Measurements from ENCODE around the gene FAM168B. TPM values are rescaled to one million over a fixed set of nuclear protein-coding genes. Genes with fewer than 3 reads are reported as not detected.
"Not testable (repeated sequence)": the region's sequence is repeated elsewhere in the genome, so short reads cannot be mapped to it uniquely, and the experiment has no call there.

FAM168B gene
- total RNA-seq, 2 donors from 2014 or later = 61.5 to 69.9 TPM

DNA sequence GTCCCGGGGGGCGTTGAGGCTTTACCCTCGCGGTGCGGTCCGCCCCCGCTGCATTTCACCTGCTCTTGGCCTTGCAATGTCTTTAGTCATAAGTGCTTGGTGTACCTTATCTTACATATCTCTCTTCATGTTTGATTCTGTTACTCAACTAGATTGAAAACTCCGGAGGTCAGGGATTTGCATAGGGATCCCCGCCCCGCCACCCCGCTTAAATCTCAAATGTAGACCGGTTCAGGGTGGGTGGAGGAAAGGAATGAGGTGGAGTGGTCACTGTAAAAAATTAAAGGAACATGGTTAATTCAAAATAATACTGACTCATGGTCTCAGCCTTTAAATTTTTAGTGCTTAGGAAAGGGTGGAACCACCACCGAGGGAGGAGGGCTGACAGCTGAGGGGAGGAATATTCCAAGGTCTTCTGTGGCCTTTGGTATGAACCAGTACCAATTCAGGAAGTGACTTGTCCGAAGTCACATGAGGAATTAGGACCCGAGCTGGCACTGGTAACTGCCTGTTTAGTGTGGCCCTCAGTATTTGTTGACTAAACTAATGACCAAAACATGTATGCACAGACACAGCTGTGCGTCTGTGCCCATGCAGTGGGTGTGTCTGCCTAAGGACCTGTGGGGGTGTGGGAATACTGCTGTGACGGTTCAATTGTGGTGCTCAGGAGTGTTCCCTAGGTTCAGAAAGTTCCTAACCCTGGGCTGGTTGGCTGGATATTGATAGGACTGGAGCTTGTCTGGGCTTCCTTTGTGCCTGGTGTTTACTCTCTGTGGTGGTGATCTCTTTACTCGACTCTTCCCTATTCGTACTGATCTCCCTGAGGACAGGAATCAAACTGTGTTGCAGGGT lies 12.9 kb upstream of the FAM168B start:
- H3K9me3 Mint-ChIP-seq = no peaks in the 10 kb centered on the region
- peak; percentile 1 to 60 for ATAC-seq
- no peak for DNase-seq (ENCODE audit: low spot score in 2 of 2)
- peaks cover 9 to 10% of the 10 kb centered on the region in 2 donors for H3K36me3 Mint-ChIP-seq
- H3K27ac Mint-ChIP-seq = peak overlapping the region; percentile 97 to 99

DNA sequence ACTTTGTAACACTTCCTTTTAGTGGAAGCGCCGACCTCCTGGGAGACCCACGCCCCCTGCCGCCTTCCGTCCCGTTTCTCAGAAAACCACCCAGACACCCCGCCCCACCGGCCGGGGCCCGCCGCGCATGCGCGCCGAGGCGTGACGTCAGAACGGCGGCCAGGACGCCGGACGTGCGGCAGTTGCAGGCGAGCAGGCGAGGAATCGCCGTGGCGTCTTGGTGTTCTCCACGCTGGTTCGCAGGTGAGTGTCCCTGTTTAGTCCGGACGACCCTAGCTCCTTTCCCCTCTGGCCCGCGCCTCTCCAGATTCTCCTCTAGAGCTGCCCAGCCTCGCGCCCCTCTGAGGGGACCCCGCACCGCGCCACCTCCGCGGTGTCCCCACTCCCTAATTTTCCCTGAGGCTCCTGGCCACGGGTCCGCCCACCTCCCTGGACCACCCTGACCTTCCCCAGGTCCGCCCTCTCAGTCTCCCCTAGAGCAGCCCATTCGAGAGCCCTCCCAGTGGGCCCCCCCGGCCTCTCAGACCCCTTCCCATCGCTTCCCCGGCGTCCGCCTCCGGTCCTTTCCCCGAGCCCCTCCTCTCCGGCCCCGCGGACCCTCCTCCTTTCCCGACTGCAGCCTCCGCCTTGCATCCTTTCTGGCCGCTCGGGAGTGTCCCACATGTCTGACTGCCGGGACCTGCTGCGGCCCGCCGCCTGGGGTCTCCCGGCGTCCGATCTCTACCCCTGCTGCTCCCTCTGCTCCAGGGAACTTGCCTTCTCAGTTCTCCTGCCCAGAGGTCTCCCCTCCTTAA lies 12.1 kb upstream of the FAM168B start, which contains the start of gene PLEKHB2:
Gene PLEKHB2 (plus strand): TSS at position 181 of the 794 bp plus-strand sequence. CDS start 15,606 bp downstream, outside the sequence.
- DNase-seq (ENCODE audit: low spot score in 2 of 2) = peak; percentile 94 to 98
- peaks cover 9 to 10% of the 10 kb centered on the region in 2 donors for H3K36me3 Mint-ChIP-seq
- H3K9me3 Mint-ChIP-seq = no peaks in the 10 kb centered on the region
- peak; percentile 63 to 83 for ATAC-seq
- H3K27ac Mint-ChIP-seq = peak within 1 kb of the TSS; percentile 97 to 99

DNA sequence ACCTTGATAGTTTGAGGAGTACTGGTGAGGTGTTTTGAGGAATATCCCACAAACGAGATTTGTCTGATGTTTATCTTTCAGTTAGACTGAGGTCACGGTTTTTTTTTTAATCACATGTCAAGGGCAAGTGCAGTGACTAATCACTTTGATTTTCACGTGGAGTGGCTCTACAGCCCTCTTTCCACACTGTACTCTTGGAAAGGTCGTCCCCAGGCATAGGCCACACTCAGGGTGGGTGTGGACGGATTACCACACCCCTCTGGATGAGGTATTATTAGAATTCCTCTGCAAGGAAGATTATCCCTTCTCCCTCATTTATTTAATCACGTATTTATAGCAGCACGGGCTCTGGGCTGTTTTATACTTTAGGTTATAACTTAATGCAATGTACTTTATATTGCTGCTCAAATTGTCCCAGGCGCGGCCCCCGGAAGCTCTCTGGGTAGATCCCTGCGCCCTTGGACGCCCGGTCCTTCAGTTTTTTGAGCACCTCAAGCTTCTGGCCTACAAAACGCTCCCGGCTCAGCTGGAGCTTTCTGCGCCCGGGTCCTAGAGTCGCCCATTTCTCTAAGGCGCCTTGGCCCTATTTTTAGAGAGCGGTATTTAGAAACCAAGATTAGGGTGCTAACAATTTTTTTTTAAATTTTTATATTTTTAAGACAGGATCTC lies 11.4 kb upstream of the FAM168B start:
- ATAC-seq (peak; percentile 82 to 87), DNase-seq (ENCODE audit: low spot score in 2 of 2) (peak; percentile 43 to 62)
- H3K36me3 Mint-ChIP-seq = peaks cover 9 to 10% of the 10 kb centered on the region in 2 donors
- peak overlapping the region; percentile 97 to 99 for H3K27ac Mint-ChIP-seq
- no peaks in the 10 kb centered on the region for H3K9me3 Mint-ChIP-seq

DNA sequence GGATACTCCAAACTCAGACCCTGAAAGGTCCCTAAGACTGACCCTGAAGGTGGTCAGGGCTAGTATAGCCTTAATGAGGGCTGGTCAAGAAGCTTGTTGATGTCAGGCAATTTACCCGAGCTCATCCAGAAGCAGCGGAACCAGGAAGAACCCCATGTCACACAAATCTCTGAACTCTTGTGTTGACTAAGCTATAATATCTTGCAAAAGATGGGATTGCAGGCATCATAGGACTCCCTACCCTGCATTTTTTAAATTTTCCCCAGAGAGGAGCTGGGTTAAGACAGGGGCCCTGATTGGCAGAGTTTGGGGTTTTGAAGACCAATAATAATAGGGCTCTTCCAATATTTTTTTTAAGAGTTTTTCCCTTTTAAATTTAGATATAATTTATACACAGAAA lies 9.9 kb upstream of the FAM168B start:
- DNase-seq (ENCODE audit: low spot score in 2 of 2) (no peak), ATAC-seq (no peak)
- Mint-ChIP-seq H3K36me3 (peaks cover 9 to 10% of the 10 kb centered on the region in 2 donors), H3K27ac (no peak overlapping the region), H3K9me3 (no peaks in the 10 kb centered on the region)

DNA sequence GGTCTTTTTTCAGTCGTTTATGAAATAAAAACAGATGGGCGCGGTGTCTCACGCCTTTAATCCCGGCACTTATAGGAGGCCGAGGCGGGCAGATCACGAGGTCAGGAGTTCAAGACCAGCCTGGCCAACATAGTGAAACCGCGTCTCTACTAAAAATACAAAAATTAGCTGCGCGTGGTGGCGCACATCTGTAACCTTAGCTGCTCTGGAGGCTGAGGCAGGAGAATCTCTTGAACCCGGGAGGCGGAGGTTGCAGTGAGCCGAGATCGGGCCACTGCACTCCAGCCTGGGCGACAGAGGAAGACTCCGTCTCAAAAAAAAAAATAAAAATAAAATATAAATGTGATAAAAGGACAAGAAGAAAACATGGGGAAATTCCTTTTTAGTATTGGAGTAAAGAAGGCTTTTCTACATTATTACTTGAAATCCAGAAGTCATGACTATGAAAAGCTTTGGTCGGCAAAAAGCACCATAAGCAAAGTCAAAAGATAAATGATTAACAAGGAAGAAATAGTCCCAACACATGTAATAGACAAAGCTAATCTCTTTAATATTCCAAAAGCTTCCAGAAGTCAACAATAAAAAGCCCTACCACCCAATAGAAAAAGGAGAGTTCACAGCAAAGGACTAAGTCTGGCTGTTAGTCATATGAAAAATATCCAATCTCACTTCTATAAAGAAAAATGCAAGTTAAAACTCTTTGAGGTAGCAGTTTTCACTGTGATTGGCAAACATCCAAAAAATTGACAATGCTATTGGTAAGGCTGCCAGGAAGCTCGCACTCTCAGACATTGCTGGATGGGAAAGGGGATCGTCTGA lies 1.4 kb upstream of the FAM168B start:
- DNase-seq (ENCODE audit: low spot score in 2 of 2) (no peak), ATAC-seq (no peak)
- H3K9me3 Mint-ChIP-seq = no peaks in the 10 kb centered on the region
- H3K36me3 Mint-ChIP-seq = peaks cover 0 to 5% of the 10 kb centered on the region in 2 donors
- H3K27ac Mint-ChIP-seq = peak overlapping the region in 1 of 2 donors; percentile 95

DNA sequence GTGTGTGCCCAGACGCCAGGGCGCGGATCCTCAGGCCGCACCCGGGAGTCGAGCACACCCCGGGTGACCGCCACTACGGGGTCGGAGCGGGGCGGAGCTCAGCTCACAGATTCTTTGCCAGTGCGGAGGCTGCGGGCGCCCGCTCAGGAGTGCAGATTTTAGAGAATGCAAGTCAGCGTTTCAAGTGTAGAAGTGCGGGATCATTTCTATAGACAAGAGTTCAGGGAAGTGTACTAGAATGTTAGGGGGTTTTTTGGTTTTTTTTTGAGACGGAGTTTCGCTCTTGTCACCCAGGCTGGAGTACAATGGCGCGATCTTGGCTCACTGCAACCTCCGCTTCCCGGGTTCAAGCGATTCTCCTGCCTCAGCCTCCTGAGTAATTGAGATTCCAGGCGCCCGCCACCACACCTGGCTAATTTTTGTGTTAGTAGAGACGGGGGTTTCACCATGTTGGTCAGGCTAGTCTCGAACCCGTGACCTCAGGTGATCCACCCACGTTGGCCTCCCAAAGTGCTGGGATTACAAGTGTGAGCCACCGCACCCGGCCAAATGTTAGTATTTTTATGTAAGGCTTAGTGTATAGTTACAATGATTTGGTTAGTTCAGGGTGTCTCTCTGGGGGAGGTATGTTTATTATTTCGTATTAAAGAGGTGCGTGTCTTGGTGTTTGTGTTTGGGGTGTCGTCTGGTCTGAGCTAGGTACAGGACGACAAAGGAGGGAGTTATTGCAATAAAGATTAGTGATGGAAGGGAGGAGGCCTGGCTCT lies 619 bp upstream of the FAM168B start:
- H3K36me3 Mint-ChIP-seq = peaks cover 0 to 11% of the 10 kb centered on the region in 2 donors
- ATAC-seq = peak; percentile 74 to 82
- no peak for DNase-seq (ENCODE audit: low spot score in 2 of 2)
- H3K9me3 Mint-ChIP-seq = no peaks in the 10 kb centered on the region
- H3K27ac Mint-ChIP-seq = peak overlapping the region; percentile 95 to 98

DNA sequence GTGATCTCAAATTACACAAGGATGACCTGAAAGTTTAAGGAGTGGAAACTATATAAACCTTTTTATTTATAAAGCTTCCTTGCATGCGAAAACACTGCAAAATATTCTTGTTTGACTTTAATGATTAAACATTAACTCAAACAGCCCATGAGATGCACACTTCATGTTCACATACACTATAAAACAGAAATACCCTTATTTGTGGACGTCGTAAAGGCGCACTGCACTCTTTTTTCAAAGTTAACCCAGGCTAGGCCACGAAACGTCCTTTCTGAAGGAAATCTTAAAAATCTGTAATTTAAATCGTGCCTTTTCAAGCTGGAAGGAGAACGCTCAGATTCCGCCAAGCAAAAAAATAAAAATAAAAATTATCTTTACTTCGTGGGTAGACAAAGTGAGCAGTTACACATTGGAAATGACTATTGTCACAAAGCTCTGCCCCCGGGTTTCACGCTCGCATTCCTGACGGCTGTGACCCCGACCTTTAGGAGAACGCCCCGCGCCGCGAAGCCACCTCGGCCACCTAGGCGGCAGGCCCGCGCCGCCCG lies 728 bp downstream of the FAM168B start:
- no peak for DNase-seq (ENCODE audit: low spot score in 2 of 2)

DNA sequence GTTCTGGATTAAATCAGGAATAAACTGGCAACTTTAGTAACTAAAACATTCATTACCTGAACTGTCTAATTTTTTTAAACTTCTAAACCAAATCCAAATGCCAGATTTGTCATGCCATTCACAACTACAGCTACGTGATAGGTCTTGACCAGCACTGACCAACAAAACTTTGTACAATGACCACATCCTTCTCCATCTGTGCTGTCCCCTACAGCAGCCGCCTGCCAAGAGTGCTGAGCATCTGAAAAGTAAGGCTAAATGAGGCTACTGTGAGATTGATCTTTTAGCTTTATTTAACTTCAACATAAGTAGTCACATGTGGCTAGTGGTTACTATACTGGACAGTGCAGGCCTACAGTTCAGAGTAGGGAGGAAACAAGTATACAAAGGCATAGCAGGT lies 7.6 kb downstream of the FAM168B start:
- DNase-seq (ENCODE audit: low spot score in 2 of 2) (no peak), ATAC-seq (no peak)
- H3K27ac Mint-ChIP-seq = no peak overlapping the region
- peaks cover 18 to 45% of the 10 kb centered on the region in 2 donors for H3K36me3 Mint-ChIP-seq
- H3K9me3 Mint-ChIP-seq = no peaks in the 10 kb centered on the region

More for the DNA sequence above, 728 bp downstream of the FAM168B start:
- no peaks in the 10 kb centered on the region for H3K9me3 Mint-ChIP-seq
- H3K36me3 Mint-ChIP-seq = peaks cover 0 to 22% of the 10 kb centered on the region in 2 donors
- no peak for ATAC-seq
- peak overlapping the region; percentile 93 to 95 for H3K27ac Mint-ChIP-seq

DNA sequence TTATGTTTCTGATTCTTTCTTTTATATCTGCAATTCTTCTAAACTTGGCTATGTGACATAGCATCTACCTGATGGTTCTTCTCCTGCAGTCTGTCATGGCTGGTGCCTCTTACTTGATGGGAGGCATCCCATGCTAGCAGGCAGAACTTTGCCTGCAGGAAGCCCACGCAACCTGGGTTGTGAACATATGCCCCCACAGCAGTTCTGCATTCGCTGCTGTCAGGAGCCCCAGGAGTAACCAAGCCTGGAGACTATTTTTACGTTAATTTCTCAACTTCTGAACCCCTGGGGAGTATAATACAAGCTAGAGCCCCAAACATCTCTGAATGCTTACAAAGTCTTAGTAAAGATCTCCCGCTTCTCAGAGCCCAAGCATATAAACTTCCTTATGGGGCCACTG lies 12.1 kb downstream of the FAM168B start:
- no peak overlapping the region for H3K27ac Mint-ChIP-seq
- no peak for ATAC-seq

DNA sequence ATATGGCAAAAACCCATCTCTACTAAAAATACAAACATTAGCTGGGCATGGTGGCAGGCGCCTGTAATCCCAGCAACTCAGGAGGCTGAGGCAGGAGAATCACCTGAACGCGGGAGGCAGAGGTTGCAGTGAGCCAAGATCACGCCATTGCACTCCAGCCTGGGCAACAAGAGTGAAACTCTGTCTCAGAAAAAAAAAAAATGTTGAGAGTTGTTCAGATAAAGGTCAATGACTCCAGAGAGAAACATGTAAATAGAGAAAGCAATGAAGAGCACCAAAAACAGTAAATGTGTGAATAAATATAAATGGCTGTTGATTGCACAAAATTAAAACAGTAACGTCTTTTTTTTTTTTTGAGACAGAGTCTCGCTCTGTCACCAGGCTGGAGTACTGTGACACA lies 13.3 kb downstream of the FAM168B start:
- not testable (repeated sequence) for DNase-seq (ENCODE audit: low spot score in 2 of 2); H3K27ac Mint-ChIP-seq; H3K9me3 Mint-ChIP-seq; ATAC-seq
- H3K36me3 Mint-ChIP-seq = peaks cover 27% of the 10 kb centered on the region in 2 donors

More for the DNA sequence above, 12.1 kb downstream of the FAM168B start:
- H3K9me3 Mint-ChIP-seq = no peaks in the 10 kb centered on the region
- H3K36me3 Mint-ChIP-seq = peaks cover 29 to 36% of the 10 kb centered on the region in 2 donors
- no peak for DNase-seq (ENCODE audit: low spot score in 2 of 2)

DNA sequence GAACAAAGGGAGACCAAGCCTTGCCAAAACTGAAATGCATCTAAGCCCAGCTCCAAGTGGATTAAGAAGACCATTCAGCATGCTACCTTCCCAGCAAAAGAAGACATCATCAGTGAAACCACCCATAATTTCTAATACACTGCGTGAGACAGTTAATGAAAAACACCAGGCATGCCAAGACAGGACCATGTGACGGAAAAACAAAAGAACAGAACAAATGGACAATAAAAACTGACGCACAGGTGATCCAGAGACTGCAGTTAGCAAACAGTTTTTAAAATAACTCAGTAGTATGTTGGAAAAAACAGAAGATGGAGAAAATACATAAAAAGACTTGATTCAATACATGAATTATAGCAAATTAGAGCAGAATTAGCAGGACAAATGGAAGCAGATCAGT lies 15.3 kb downstream of the FAM168B start:
- peaks cover 19 to 26% of the 10 kb centered on the region in 2 donors for H3K36me3 Mint-ChIP-seq
- peak overlapping the region; percentile 5 to 83 for H3K27ac Mint-ChIP-seq
- DNase-seq (ENCODE audit: low spot score in 2 of 2) (no peak), ATAC-seq (no peak)
- H3K9me3 Mint-ChIP-seq = no peaks in the 10 kb centered on the region

DNA sequence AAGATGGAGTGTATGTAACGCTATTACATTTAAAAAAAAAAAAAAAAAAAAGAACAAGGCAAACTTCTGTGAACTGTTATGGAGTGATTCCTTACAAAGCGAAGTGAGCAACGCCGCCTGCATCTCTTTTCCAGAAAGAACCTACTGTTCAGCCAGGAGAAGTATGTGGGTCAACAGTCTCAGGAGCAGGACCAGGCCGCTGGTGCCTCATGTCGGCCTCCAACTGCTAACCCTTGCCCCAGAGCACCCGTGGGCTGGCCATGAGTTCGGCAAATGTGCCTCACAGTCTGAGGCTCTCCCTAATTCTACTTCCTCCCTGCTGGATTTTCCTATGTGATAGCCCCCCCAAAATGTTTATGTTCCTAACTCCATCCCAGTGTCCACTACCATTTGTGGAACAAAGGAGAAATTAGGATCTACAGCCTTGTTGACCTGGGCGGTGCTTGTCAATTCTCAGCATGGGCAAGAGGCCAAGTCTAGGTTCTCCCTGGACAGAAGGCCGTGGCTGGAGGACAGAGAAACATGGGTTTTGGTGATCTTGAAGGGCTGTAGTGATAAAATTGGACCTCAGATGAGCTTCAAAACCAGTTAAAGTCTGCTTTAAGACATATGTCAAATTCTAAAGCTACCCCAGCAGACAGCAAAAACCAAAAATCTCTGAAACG lies 15.9 kb downstream of the FAM168B start:
- no peak for ATAC-seq

DNA sequence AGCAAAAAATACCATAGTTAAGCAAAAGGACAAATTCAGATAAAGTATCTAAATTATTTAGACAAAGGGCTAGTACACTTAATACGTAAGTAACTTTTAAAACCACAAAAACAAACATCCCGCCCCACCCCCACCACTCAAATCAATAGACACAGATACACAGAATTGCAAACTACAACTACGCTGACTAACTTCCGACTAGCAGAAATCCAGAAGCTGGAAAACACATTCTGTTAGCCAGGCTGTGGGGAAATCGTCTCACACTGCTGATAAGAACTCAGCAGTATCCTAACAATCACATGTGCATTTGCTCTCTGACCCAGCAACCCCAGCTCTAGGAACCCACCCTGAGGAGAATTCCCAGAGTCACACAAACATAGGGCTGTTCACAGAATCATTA lies 16.6 kb downstream of the FAM168B start:
- DNase-seq (ENCODE audit: low spot score in 2 of 2) (no peak), ATAC-seq (no peak)
- peaks cover 19 to 22% of the 10 kb centered on the region in 2 donors for H3K36me3 Mint-ChIP-seq
- peak overlapping the region in 1 of 2 donors; percentile 82 for H3K27ac Mint-ChIP-seq
- no peaks in the 10 kb centered on the region for H3K9me3 Mint-ChIP-seq

More for the DNA sequence above, 15.9 kb downstream of the FAM168B start:
- Mint-ChIP-seq H3K27ac (peak overlapping the region; percentile 5 to 65), H3K36me3 (peaks cover 19 to 26% of the 10 kb centered on the region in 2 donors), H3K9me3 (no peaks in the 10 kb centered on the region)
- DNase-seq (ENCODE audit: low spot score in 2 of 2) = no peak

DNA sequence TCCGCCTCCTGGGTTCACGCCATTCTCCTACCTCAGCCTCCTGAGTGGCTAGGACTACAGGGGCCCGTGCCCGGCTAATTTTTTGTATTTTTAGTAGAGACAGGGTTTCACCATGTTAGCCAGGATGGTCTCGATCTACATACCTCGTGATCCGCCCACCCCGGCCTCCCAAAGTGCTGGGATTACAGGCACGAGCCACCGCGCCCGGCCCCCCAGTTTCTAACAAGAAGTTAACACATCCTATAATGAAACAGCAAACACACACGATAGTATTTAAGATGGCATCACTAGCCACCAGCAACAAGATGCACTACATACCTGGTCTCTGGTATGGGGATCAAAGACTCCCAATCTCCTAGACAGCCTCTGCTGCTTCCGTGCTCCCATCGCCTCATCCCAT lies 17.7 kb downstream of the FAM168B start:
- DNase-seq (ENCODE audit: low spot score in 2 of 2); H3K9me3 Mint-ChIP-seq; ATAC-seq: not testable (repeated sequence)
- Mint-ChIP-seq H3K36me3 (peaks cover 15 to 19% of the 10 kb centered on the region in 2 donors), H3K27ac (peak overlapping the region; percentile 20 to 82)
